CD14-positive monocyte (primary cell): ENCODE measurements around the gene SLC25A44. TPM values are rescaled to one million over a fixed set of nuclear protein-coding genes. Genes with fewer than 3 reads are reported as not detected.

ENCODE experiments used
- DNase-seq, 3 donors: peaks; one replicate each; pipeline ENCODE4 v3.0.0-alpha.2; 2011 to 2022
- H2AFZ ChIP-seq: 2 replicates; pipeline ENCODE4 v1.6.0; 2012; ENCODE audit warnings: mild to moderate bottlenecking, low read depth, low read length, inconsistent platforms; ENCODE audit not compliant: insufficient read depth, poor library complexity, severe bottlenecking
- H3K27ac ChIP-seq, 2 donors: 1 replicate in 1 of 2; 2 replicates in 1 of 2; pipeline ENCODE4 v1.5.1; 2012 to 2013; ENCODE audit warnings: low read length in 2 of 2, control low read depth in 1 of 2, inconsistent platforms in 1 of 2, low read depth in 1 of 2, mild to moderate bottlenecking in 1 of 2
- H3K27me3 ChIP-seq, 2 donors: one replicate each; pipeline versions ENCODE4 v1.6.0 to v1.6.1; 2011 to 2013; ENCODE audit warnings: low read length in 2 of 2; ENCODE audit not compliant: control insufficient read depth in 2 of 2, insufficient read depth in 2 of 2
- H3K36me3 ChIP-seq, 2 donors: replicated peaks in 1 of 2; 1 replicate in 1 of 2; 2 replicates in 1 of 2; pipeline versions ENCODE4 v1.5.1 to v1.6.1; 2012 to 2013; ENCODE audit warnings: low read length in 2 of 2, control low read depth in 1 of 2, inconsistent platforms in 1 of 2, mild to moderate bottlenecking in 1 of 2; ENCODE audit not compliant: insufficient read depth in 2 of 2, control insufficient read depth in 1 of 2
- H3K4me1 ChIP-seq, 2 donors: 1 replicate in 1 of 2; 2 replicates in 1 of 2; pipeline versions ENCODE4 v1.5.1 to v1.6.1; 2012 to 2013; ENCODE audit warnings: low read length in 2 of 2, control low read depth in 1 of 2, inconsistent platforms in 1 of 2, mild to moderate bottlenecking in 1 of 2, moderate library complexity in 1 of 2; ENCODE audit not compliant: insufficient read depth in 2 of 2, control insufficient read depth in 1 of 2
- H3K4me2 ChIP-seq: replicated peaks from 2 replicates; pipeline ENCODE3; 2012; ENCODE audit warnings: low read length, moderate library complexity, mild to moderate bottlenecking; ENCODE audit not compliant: poor library complexity, severe bottlenecking; ENCODE audit errors: extremely low read depth
- H3K4me3 ChIP-seq, 3 experiments: fragments of 200-600 bp in 1 of 3; sonication (generic) in 1 of 3; replicated peaks in 1 of 3; 1 replicate in 2 of 3; 2 replicates in 1 of 3; pipeline ENCODE4 v1.5.1; 2011 to 2013; ENCODE audit warnings: low read length in 3 of 3, mild to moderate bottlenecking in 3 of 3, control low read depth in 2 of 3, low read depth in 2 of 3, inconsistent platforms in 1 of 3, moderate library complexity in 1 of 3
- H3K79me2 ChIP-seq: 2 replicates; pipeline ENCODE4 v1.6.0; 2012; ENCODE audit warnings: mild to moderate bottlenecking, control low read depth, inconsistent platforms, low read length, moderate library complexity; ENCODE audit not compliant: insufficient read depth
- H3K9ac ChIP-seq: 2 replicates; pipeline ENCODE4 v1.6.0; 2017; ENCODE audit warnings: low read length, mild to moderate bottlenecking; ENCODE audit not compliant: insufficient read depth, poor library complexity, severe bottlenecking
- H3K9me3 ChIP-seq, 2 donors: replicated peaks in 1 of 2; 1 replicate in 1 of 2; 2 replicates in 1 of 2; pipeline versions ENCODE4 v1.5.1 to v1.6.1; 2012 to 2013; ENCODE audit warnings: low read length in 2 of 2, control low read depth in 1 of 2; ENCODE audit not compliant: control insufficient read depth in 1 of 2, insufficient read depth in 1 of 2
- H4K20me1 ChIP-seq: 2 replicates; pipeline ENCODE4 v1.6.0; 2012; ENCODE audit warnings: mild to moderate bottlenecking, low read length, control low read depth, moderate library complexity; ENCODE audit not compliant: insufficient read depth
- H3K27ac Mint-ChIP-seq, 7 donors: one replicate each; pipeline ENCODE4 v1.8.0; 2020; ENCODE audit warnings: mild to moderate bottlenecking in 7 of 7, mixed read lengths in 7 of 7, moderate library complexity in 6 of 7, inconsistent platforms in 2 of 7
- H3K27me3 Mint-ChIP-seq, 3 donors: one replicate each; pipeline ENCODE4 v1.8.0; 2021 to 2022; ENCODE audit warnings: low read depth in 3 of 3, mild to moderate bottlenecking in 3 of 3, mixed read lengths in 3 of 3, moderate library complexity in 3 of 3, inconsistent platforms in 1 of 3
- H3K36me3 Mint-ChIP-seq, 2 donors: one replicate each; pipeline ENCODE4 v1.8.0; 2020; ENCODE audit warnings: mixed read lengths in 2 of 2, inconsistent platforms in 1 of 2, mild to moderate bottlenecking in 1 of 2
- H3K4me1 Mint-ChIP-seq: one replicate; pipeline ENCODE4 v1.8.0; 2020; ENCODE audit warnings: mild to moderate bottlenecking, mixed read lengths
- H3K4me3 Mint-ChIP-seq, 2 donors: one replicate each; pipeline ENCODE4 v1.8.0; 2020; ENCODE audit warnings: mild to moderate bottlenecking in 2 of 2, mixed read lengths in 2 of 2, moderate library complexity in 1 of 2
- H3K9me3 Mint-ChIP-seq, 7 donors: one replicate each; pipeline ENCODE4 v1.8.0; 2020 to 2022; ENCODE audit warnings: mixed read lengths in 7 of 7, mild to moderate bottlenecking in 6 of 7, moderate library complexity in 6 of 7, inconsistent platforms in 2 of 7
- CTCF ChIP-seq: fragments of 200-600 bp; IDR thresholded peaks from one replicate; pipeline ENCODE4 v1.8.0; 2022; ENCODE audit warnings: antibody characterized with exemption, mild to moderate bottlenecking
- WGBS: methylation state at CpG from one replicate; pipeline ENCODE4 v1.1.5; 2013; ENCODE audit warnings: missing lambda C conversion rate; ENCODE audit not compliant: insufficient coverage; 5-methylcytosine and 5-hydroxymethylcytosine counted together
- intact Hi-C, 2 donors: fragments of 100-400 bp; cut with micrococcal nuclease; formaldehyde crosslinking; loops; one replicate each; pipeline versions ENCODE4 v1.15.0 to v1.15.1; 2023
- polyA plus RNA-seq, 3 donors: library from polyadenylated mRNA; depleted of rRNA in 1 of 3; unstranded in 2 of 3; stranded (reverse) in 1 of 3; fragments of 300-500 nt in 2 of 3; fragments of >200 nt in 1 of 3; fragmentation: Illumina TruSeq in 2 of 3; gene quantifications; 1 replicate in 2 of 3; 2 replicates in 1 of 3; pipeline ENCODE4 v1.2.3, GENCODE V29; 2012 to 2021

SLC25A44 gene
- polyA plus RNA-seq, 3 donors: 17.1 to 28.8 (median 24.1) TPM

DNA sequence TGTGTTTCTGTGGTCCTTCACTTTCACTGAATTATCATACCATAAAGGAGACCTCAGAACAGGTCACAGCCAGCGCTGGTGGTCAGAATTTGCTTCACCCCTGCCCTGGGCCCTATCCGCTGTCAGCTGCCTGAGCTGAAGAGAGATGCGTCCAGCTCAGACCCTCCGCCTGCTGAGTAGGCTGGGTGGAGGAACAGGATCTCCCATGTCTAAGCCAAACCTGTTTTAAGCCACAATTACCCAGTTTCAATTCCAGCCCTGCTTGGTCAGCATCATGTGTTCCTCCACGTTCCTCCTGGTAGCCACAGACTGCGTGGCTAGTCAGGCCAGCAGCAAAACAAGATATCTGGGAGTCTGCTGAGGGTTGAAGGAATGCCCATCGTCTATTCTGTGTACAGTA is 34.6 kb downstream of the SLC25A44 start:
- Mint-ChIP-seq H3K9me3 (peaks cover 0 to 1% (median 0%) of the 10 kb centered on the region in 7 donors), H3K4me1 (peaks cover 4% of the 10 kb centered on the region), H3K4me3 (no peak overlapping the region), H3K27me3 (no peaks in the 10 kb centered on the region), H3K27ac (peak overlapping the region in 1 of 7 donors; percentile 32), H3K36me3 (peaks cover 47 to 61% of the 10 kb centered on the region in 2 donors)
- Histone ChIP-seq H3K9ac (no peak overlapping the region), H3K27ac (no peak overlapping the region), H2AFZ (no peak overlapping the region), H3K4me2 (no peak overlapping the region), H3K36me3 (peaks cover 27 to 63% of the 10 kb centered on the region in 2 donors), H3K79me2 (no peaks in the 10 kb centered on the region), H3K4me1 (no peaks in the 10 kb centered on the region), H3K27me3 (no peaks in the 10 kb centered on the region), H3K9me3 (no peaks in the 10 kb centered on the region), H3K4me3 (no peak overlapping the region), H4K20me1 (no peaks in the 10 kb centered on the region)
- DNase-seq: no peak
- no peak for TF ChIP-seq CTCF
- intact Hi-C loops: loop anchor here in 1 of 2 donors (5.0 kb wide), 2 partner anchors 81 to 136 kb away; no protein-coding TSS in a partner anchor
- WGBS: no CpG with 5 or more reads among the region's 7 CpGs

- H2AFZ ChIP-seq: no peak overlapping the region
- H3K27me3 ChIP-seq: no peaks in the 10 kb centered on the region
- Mint-ChIP-seq H3K4me3 (no peak overlapping the region), H3K9me3 (peaks cover 0 to 1% (median 0%) of the 10 kb centered on the region in 7 donors), H3K36me3 (peaks cover 51 to 66% of the 10 kb centered on the region in 2 donors), H3K27me3 (no peaks in the 10 kb centered on the region), H3K4me1 (peaks cover 4% of the 10 kb centered on the region), H3K27ac (no peak overlapping the region)
- TF ChIP-seq CTCF: no peak
- H3K36me3 ChIP-seq: peaks cover 35 to 68% of the 10 kb centered on the region in 2 donors
- H3K4me2 ChIP-seq: no peak overlapping the region
- no peak for DNase-seq
- H3K9me3 ChIP-seq: no peaks in the 10 kb centered on the region
- 85% methylated on average over 4 of the region's 11 CpGs for WGBS
- no peaks in the 10 kb centered on the region for H4K20me1 ChIP-seq
- H3K27ac ChIP-seq: no peak overlapping the region
- H3K4me1 ChIP-seq: no peaks in the 10 kb centered on the region
- H3K4me3 ChIP-seq: no peak overlapping the region
- H3K79me2 ChIP-seq: no peaks in the 10 kb centered on the region
- intact Hi-C loops: loop anchor here in 1 of 2 donors (5.0 kb wide), 2 partner anchors 83 to 138 kb away; no protein-coding TSS in a partner anchor
- H3K9ac ChIP-seq: no peak overlapping the region
Measured at GRCh38 chr1:156229809-156230472, 36.0 kb downstream of the SLC25A44 start.
